CD4-positive, alpha-beta memory T cell (primary cell): ENCODE data around the gene EFL1. TPM values are rescaled to one million over a fixed set of nuclear protein-coding genes. Genes with fewer than 3 reads are reported as not detected.
"Not testable (repeated sequence)": the region's sequence is repeated elsewhere in the genome, so short reads cannot be mapped to it uniquely, and the experiment has no call there.

ENCODE experiments used
- CTCF ChIA-PET: fragments of 350-600 bp; sonication (Branson Sonifier 250); formaldehyde crosslinking; loops from one replicate; lab custom pipeline; 2021; ENCODE audit warnings: inconsistent platforms; ENCODE audit not compliant: partially characterized antibody; lab: Charles Lee
- POLR2A ChIA-PET: fragments of 350-600 bp; sonication (Branson Sonifier 250); formaldehyde crosslinking; loops from one replicate; lab custom pipeline; 2021; ENCODE audit not compliant: partially characterized antibody; lab: Charles Lee
- DNase-seq, 5 donors: peaks; one replicate each; pipeline versions ENCODE4 v3.0.0 to v3.0.0-alpha.2; 2020 to 2022; ENCODE audit warnings: mixed read lengths in 1 of 5
- H3K27ac ChIP-seq: one replicate; pipeline ENCODE4 v1.7.0; 2013; ENCODE audit warnings: low read depth, low read length
- H3K27me3 ChIP-seq: 2 replicates; pipeline ENCODE4 v1.7.0; 2013; ENCODE audit warnings: mild to moderate bottlenecking, low read length, moderate library complexity; ENCODE audit not compliant: insufficient read depth
- H3K36me3 ChIP-seq: 2 replicates; pipeline ENCODE4 v1.7.0; 2013; ENCODE audit warnings: mild to moderate bottlenecking, low read length, moderate library complexity; ENCODE audit not compliant: insufficient read depth
- H3K4me1 ChIP-seq: 2 replicates; pipeline ENCODE4 v1.7.0; 2013; ENCODE audit warnings: mild to moderate bottlenecking, low read length, moderate library complexity; ENCODE audit not compliant: insufficient read depth
- H3K4me3 ChIP-seq, 2 donors: one replicate each; pipeline ENCODE4 v1.7.0; 2013; ENCODE audit warnings: low read length in 2 of 2, mild to moderate bottlenecking in 1 of 2
- H3K9me3 ChIP-seq, 2 donors: one replicate each; pipeline ENCODE4 v1.7.0; 2013; ENCODE audit warnings: low read length in 2 of 2, control low read depth in 1 of 2; ENCODE audit not compliant: control insufficient read depth in 1 of 2
- H3K27ac Mint-ChIP-seq, 7 donors: one replicate each; pipeline ENCODE4 v1.8.0; 2020 to 2021; ENCODE audit warnings: mixed read lengths in 7 of 7, mild to moderate bottlenecking in 6 of 7, inconsistent platforms in 3 of 7, moderate library complexity in 3 of 7
- H3K27me3 Mint-ChIP-seq, 2 donors: one replicate each; pipeline ENCODE4 v1.8.0; 2020 to 2021; ENCODE audit warnings: mixed read lengths in 2 of 2
- H3K36me3 Mint-ChIP-seq, 2 donors: one replicate each; pipeline ENCODE4 v1.8.0; 2020 to 2021; ENCODE audit warnings: mixed read lengths in 2 of 2, inconsistent platforms in 1 of 2, mild to moderate bottlenecking in 1 of 2
- H3K4me1 Mint-ChIP-seq, 4 donors: one replicate each; pipeline ENCODE4 v1.8.0; 2020 to 2021; ENCODE audit warnings: mixed read lengths in 4 of 4, mild to moderate bottlenecking in 1 of 4
- H3K4me3 Mint-ChIP-seq, 8 donors: one replicate each; pipeline ENCODE4 v1.8.0; 2020 to 2021; ENCODE audit warnings: mixed read lengths in 8 of 8, mild to moderate bottlenecking in 7 of 8, moderate library complexity in 6 of 8, inconsistent platforms in 3 of 8
- H3K9me3 Mint-ChIP-seq, 8 donors: one replicate each; pipeline ENCODE4 v1.8.0; 2020 to 2021; ENCODE audit warnings: mixed read lengths in 8 of 8, mild to moderate bottlenecking in 5 of 8, inconsistent platforms in 3 of 8, moderate library complexity in 1 of 8
- intact Hi-C: fragments of 100-400 bp; cut with micrococcal nuclease; formaldehyde crosslinking; loops from one replicate; pipeline ENCODE4 v1.15.1; 2023
- polyA plus RNA-seq, 2 donors: library from polyadenylated mRNA; unstranded; fragments of 300-500 nt; fragmentation: Illumina TruSeq; gene quantifications; one replicate each; pipeline ENCODE4 v1.2.3, GENCODE V29; 2021
- total RNA-seq, 2 experiments: library from RNA; stranded (reverse); gene quantifications; one replicate each; pipeline ENCODE4 v1.2.3, GENCODE V29; 2021

EFL1 gene
- total and polyA plus RNA-seq, 4 experiments from 2014 or later: 9.3 to 23.8 (median 21.5) TPM

DNA sequence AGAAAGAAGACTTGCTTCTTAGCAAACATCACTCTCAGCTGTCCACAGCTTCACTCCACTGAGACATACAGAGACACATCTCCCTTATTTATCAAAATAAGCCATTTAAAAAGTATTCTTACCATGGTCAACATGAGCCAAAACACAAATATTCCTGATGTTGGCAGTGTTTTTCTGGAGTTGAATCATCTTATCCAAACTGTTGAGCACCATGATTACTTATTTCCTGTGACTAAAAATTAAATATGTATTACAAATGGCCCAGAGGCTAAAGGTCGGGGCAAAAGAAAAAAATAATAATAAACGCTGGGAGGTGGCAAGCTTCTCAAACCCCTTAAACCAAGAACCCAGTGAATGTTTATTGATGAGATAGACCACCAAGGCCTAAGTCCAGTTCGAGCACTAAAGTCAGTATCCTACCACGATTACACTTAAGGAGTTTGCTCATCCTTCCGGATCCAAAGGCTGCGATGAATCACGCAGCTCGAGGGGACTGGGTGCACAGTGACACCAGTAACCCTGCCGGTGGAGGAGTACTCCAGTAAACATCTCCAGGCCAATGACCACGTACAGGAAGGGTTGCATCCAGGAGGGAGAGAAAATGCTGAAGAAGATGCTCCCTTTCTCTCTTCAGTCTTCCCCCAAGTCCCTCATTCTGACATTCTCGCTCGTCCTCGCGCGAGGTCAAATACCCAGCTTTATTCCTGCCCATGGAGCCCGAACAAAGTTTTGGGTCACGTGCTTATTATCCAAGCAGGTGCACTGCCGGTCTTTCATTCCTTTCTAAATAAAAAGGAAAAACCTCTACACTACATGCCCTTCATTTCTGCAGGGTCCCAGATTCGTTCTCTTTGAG, 740 bp downstream of the EFL1 start:
- not testable (repeated sequence) for H3K9me3 Mint-ChIP-seq, H3K36me3 ChIP-seq, H3K27me3 Mint-ChIP-seq, H3K9me3 ChIP-seq, H3K27me3 ChIP-seq
- Mint-ChIP-seq H3K4me3 (peak overlapping the region; percentile 93 to 98 (median 96)), H3K27ac (peak overlapping the region; percentile 78 to 97 (median 93)), H3K4me1 (peaks cover 20 to 40% (median 25%) of the 10 kb centered on the region in 4 donors), H3K36me3 (peaks cover 18 to 29% of the 10 kb centered on the region in 2 donors)
- ChIA-PET CTCF (interaction anchor here (1.7 kb wide), 1 partner anchor 19 kb away, joined by 7 read pairs; no protein-coding TSS in a partner anchor), POLR2A (interaction anchor here (1.0 to 1.4 kb wide), 5 partner anchors 25 to 965 kb away, joined by 3 to 7 read pairs (median 4); no protein-coding TSS in a partner anchor)
- intact Hi-C loops: loop anchor here (1.0 to 10.0 kb wide), 3 partner anchors 37 to 803 kb away; partner anchors contain the start of genes BTBD1 and MEX3B
- DNase-seq: peak in 2 of 5 donors; percentile 8 to 41
- H3K4me1 ChIP-seq: peaks cover 22% of the 10 kb centered on the region
- peak overlapping the region; percentile 77 to 84 for H3K4me3 ChIP-seq
- H3K27ac ChIP-seq: peak overlapping the region; percentile 54

DNA sequence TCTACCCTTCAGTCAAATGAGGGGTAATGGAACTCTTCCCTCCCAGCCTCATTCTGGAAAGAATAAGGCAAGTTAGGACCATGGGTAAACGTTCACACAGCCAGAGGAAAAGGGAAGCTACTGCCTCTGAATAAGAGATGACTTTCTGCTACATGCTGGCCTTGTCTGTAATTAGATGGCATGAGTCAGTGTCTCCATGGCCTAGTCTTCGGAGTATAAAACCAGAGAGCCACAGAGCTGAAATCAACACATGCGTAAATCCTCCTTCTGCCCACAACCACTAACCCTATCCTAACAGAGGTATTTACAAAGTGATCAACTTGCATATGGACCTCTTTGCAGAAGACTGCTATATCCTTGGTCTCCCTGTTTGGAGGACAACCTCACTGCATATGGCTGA, 14.3 kb downstream of the EFL1 start:
- H3K27ac ChIP-seq, H3K36me3 ChIP-seq, CTCF ChIA-PET, H3K4me1 Mint-ChIP-seq, H3K27me3 ChIP-seq, intact Hi-C loops, POLR2A ChIA-PET, H3K27ac Mint-ChIP-seq, H3K4me3 Mint-ChIP-seq, DNase-seq, H3K9me3 ChIP-seq, H3K27me3 Mint-ChIP-seq, H3K9me3 Mint-ChIP-seq, H3K4me1 ChIP-seq, H3K4me3 ChIP-seq: not testable (repeated sequence)
- peaks cover 33 to 39% of the 10 kb centered on the region in 2 donors for H3K36me3 Mint-ChIP-seq

DNA sequence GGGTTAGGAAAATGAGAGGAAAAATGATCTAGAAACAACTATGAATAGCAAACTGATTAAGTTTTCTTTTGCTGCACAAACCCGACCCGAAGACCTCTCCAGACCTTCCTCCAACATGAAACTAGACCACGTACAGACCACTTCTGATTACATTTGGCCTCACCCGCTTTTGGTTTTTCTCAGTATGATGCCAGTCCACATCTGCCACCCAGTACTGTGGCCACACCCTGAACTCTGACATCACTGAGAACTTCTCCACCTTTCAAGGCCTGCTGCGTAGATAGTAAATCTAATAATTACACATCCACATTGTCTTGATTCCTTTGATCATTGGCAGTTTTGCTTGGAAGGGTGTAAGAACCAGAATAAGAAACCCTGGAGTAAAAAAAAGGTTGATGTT, 16.6 kb downstream of the EFL1 start:
- H3K9me3 ChIP-seq, CTCF ChIA-PET, intact Hi-C loops, POLR2A ChIA-PET, H3K4me1 ChIP-seq, H3K4me3 ChIP-seq, H3K27ac ChIP-seq, H3K27me3 ChIP-seq, H3K4me3 Mint-ChIP-seq, DNase-seq, H3K36me3 ChIP-seq, H3K27me3 Mint-ChIP-seq, H3K9me3 Mint-ChIP-seq: not testable (repeated sequence)
- peaks cover 30 to 36% of the 10 kb centered on the region in 2 donors for H3K36me3 Mint-ChIP-seq
- peaks cover 5 to 12% (median 8%) of the 10 kb centered on the region in 4 donors for H3K4me1 Mint-ChIP-seq
- H3K27ac Mint-ChIP-seq: peak overlapping the region in 2 of 7 donors; percentile 15 to 43

DNA sequence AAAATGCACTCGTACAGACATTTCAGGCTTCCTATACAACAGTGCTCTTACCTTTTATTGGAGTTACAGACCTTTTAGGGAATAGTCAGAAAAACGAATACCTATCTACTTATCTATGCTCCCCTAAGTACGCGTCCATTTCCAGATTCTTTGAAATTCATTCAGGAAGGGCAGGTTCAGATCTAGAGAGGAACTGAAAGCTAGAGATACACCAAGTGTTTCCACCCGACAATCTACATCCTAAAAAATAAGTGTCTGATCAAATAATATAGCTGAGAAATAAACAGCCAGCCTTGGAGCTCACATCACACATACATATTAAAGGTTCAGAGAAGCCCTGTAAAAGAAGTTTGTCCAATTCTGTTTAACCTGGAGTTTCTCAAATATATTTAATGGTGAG, 18.9 kb downstream of the EFL1 start:
- Mint-ChIP-seq H3K4me1 (peaks cover 5 to 13% (median 9%) of the 10 kb centered on the region in 4 donors), H3K36me3 (peaks cover 46% of the 10 kb centered on the region in 2 donors)
- DNase-seq, H3K4me1 ChIP-seq, H3K27me3 Mint-ChIP-seq, H3K4me3 ChIP-seq, H3K9me3 ChIP-seq, intact Hi-C loops, CTCF ChIA-PET, H3K9me3 Mint-ChIP-seq, H3K4me3 Mint-ChIP-seq, H3K27ac Mint-ChIP-seq, H3K27me3 ChIP-seq, POLR2A ChIA-PET, H3K27ac ChIP-seq: not testable (repeated sequence)
- peaks cover 13% of the 10 kb centered on the region for H3K36me3 ChIP-seq

DNA sequence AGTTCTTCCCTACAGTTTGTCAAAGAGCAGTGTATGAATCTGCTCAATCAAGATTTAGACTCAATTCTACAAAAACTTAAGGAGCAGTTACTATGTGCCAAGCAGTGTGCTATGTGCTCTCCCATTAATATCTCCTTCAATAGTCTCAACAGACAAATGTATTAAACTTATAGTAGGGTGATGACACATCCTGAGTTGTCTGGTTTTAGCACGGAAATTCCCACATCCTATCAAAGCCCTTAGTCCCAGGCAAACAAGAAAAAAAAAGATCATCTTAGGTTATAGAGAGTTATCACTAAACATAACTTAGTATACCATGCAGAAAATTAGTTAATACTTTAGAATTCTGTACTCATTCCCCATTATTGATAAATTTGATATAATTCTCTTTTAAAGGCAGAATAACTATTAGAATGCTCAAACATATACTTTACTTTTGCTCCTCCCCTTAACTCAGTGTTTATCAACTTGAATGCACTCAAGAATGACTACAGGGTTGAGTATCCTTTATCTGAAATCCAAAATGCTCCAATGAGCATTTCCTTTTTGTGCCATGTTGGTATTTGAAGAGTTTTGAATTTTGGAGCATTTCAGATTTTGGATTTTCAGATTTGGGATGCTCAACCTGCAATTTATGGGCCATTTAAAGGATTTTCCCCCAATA, 20.6 kb downstream of the EFL1 start:
- Mint-ChIP-seq H3K4me1 (peaks cover 5 to 11% (median 8%) of the 10 kb centered on the region in 4 donors), H3K36me3 (peaks cover 54 to 56% of the 10 kb centered on the region in 2 donors), H3K27ac (peak overlapping the region in 1 of 7 donors; percentile 7)
- H3K27me3 ChIP-seq, CTCF ChIA-PET, DNase-seq, POLR2A ChIA-PET, H3K27me3 Mint-ChIP-seq, H3K9me3 Mint-ChIP-seq, H3K4me3 ChIP-seq, H3K4me3 Mint-ChIP-seq, H3K27ac ChIP-seq, H3K9me3 ChIP-seq, intact Hi-C loops, H3K4me1 ChIP-seq: not testable (repeated sequence)
- H3K36me3 ChIP-seq: peaks cover 13% of the 10 kb centered on the region

DNA sequence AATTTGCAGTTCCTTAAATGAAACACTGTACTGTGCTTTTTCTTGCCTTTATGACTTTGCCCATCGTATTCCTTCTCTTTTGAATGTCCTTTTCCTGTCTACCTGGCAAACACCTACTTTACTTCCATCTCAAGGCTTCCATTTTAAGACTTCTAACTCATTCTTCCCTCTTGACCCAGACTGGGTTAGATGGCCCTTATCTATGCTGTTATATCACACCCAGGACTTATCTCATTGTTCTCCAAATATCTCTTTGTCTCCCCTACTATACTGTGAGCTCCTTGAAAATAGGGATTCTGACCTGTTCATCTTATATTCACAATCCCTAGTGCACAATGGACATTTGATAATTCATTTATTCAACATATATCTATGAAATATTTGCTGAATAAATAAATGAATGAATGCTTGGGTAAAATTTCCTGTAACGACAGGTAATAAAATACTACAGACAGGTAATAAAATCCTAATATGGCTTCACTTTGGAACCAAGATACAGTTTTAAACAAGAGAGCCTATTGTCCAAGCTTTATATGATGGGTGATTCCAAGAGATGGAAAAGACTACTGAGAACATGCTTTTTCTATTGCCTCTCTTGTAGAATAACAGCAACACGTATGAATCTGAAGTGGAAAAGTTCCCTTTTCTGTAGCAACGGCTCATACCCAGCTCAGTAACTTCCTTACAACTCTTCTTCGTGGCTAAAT, 22.7 kb downstream of the EFL1 start:
- Mint-ChIP-seq H3K27ac (peak overlapping the region in 2 of 7 donors; percentile 5 to 55), H3K27me3 (no peaks in the 10 kb centered on the region), H3K36me3 (peaks cover 42 to 57% of the 10 kb centered on the region in 2 donors), H3K9me3 (no peaks in the 10 kb centered on the region), H3K4me1 (peaks cover 0 to 6% (median 5%) of the 10 kb centered on the region in 4 donors), H3K4me3 (no peak overlapping the region)
- ChIA-PET CTCF (no interaction called here), POLR2A (no interaction called here)
- no peak for DNase-seq
- Histone ChIP-seq H3K36me3 (peaks cover 13% of the 10 kb centered on the region), H3K4me3 (no peak overlapping the region), H3K27ac (no peak overlapping the region), H3K4me1 (no peaks in the 10 kb centered on the region), H3K27me3 (no peaks in the 10 kb centered on the region), H3K9me3 (no peaks in the 10 kb centered on the region)
- intact Hi-C loops: no loop called here
